Hematopoietic multipotent progenitor cell treated with erythropoietin and hydrocortisone succinate and interleukin-3 and kit ligand, for 8 days (in vitro differentiated cells): ENCODE data around the gene REST.
"Not testable (repeated sequence)": the region's sequence is repeated elsewhere in the genome, so short reads cannot be mapped to it uniquely, and the experiment has no call there.

ENCODE experiments used
- DNase-seq: peaks from one replicate; pipeline ENCODE4 v3.0.0-alpha.2; 2015

Gene REST

DNA sequence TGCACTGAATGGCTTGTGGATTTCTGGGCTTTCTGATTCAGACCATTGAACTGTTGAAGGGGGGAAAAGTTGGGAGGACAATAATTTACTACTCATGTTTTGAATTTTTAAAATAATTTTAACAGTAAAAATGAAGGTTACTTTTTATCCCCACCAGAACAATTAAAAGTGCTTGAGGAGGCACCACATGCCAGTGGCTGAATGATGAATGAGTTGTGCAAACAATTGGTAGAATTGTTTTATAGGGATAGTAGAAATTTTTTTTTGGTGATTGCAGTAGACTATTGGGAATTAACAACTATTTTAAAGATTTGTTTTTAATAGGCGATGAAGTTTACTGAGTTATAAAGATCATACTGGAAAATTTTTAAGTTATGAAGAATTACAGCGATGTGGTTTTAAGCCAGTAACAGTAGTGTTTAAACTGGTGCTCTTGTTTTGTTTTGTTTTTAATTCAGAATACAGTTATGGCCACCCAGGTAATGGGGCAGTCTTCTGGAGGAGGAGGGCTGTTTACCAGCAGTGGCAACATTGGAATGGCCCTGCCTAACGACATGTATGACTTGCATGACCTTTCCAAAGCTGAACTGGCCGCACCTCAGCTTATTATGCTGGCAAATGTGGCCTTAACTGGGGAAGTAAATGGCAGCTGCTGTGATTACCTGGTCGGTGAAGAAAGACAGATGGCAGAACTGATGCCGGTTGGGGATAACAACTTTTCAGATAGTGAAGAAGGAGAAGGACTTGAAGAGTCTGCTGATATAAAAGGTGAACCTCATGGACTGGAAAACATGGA lies 2.7 kb downstream of the REST start:
- DNase-seq: peak; percentile 26

DNA sequence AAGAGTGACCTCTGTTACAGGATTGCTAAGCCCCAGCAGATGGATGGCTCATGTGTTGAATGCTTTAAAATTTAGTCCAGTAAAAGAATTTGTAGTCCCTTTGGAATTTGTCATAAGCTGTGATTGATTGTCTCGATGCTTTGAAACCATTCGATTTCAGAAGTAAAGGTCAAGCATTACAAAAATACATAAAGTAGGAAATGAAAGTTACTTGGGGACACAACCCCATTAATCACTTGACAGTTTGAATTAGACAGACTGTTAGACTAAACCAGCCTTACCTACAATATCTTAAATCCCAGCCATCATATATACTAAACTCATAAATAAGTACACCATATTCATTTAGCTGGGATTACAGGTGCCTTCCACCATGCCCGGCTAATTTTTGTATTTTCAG lies 6.6 kb downstream of the REST start:
- no peak for DNase-seq

DNA sequence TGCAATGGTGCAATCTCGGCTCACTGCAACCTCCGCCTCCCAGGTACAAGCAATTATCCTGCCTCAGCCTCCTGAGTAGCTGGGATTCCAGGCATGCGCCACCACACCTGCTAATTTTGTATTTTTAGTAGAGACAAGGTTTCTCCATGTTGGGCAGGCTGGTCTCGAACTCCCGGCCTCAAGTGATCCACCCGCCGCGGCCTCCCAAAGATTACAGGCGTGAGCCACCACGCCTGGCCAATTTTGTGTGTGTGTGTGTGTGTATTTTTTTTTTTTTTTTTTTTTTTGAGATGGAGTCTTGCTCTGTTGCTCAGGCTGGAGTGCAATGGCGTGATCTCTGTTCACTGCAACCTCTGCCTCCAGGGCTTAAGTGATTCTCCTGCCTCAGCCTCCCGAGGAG lies 7.3 kb downstream of the REST start:
- not testable (repeated sequence) for DNase-seq

DNA sequence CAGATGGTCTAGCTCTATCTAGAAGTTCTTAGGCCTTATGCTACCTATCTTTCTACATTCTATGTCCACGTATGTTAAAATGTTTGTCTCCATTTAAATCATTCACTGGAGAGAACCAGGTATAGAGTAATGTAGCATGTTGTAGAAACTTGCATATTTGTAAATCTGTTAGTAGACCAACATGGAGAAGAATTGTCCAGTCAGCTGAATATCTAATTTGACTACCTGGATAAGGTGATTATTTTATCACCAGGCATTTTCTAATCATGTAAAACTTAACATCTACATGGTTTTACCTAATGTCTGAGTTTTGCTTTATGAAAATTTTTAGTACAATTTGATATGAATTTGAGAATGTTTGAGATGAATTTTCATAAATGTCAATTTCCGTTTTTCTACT lies 19.5 kb downstream of the REST start:
- no peak for DNase-seq

DNA sequence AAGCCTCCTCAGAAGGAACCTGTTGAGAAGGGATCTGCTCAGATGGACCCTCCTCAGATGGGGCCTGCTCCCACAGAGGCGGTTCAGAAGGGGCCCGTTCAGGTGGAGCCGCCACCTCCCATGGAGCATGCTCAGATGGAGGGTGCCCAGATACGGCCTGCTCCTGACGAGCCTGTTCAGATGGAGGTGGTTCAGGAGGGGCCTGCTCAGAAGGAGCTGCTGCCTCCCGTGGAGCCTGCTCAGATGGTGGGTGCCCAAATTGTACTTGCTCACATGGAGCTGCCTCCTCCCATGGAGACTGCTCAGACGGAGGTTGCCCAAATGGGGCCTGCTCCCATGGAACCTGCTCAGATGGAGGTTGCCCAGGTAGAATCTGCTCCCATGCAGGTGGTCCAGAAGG lies 22.9 kb downstream of the REST start:
- DNase-seq: no peak

DNA sequence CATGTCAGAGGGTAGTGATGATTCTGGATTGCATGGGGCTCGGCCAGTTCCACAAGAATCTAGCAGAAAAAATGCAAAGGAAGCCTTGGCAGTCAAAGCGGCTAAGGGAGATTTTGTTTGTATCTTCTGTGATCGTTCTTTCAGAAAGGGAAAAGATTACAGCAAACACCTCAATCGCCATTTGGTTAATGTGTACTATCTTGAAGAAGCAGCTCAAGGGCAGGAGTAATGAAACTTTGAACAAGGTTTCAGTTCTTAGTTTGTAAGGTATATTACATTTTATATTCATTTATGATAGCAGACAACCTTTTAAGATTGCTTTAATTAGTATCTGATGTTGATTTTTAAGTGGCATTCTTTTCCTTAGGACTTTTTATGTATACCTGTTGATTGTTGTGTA lies 24.2 kb downstream of the REST start:
- no peak for DNase-seq

DNA sequence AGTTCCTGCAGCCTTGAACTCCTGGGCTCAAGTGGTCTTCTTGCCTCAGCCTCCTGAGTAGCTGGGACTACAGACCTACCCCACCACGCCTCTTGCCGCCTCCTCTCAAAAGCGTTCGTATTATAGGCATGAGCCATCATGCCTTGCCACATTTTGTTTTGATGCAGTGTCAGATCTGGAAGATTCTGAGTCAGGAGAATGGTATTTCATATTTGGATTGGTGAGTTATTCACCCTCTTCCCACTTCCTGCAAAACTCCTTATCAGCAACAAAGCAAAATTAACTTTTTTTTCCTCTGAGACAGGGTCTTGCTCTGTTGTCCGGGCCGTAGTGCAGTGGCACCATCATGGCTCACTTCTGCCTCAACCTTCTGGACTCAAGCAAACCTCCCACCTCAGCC lies 29.6 kb downstream of the REST start:
- DNase-seq: no peak

DNA sequence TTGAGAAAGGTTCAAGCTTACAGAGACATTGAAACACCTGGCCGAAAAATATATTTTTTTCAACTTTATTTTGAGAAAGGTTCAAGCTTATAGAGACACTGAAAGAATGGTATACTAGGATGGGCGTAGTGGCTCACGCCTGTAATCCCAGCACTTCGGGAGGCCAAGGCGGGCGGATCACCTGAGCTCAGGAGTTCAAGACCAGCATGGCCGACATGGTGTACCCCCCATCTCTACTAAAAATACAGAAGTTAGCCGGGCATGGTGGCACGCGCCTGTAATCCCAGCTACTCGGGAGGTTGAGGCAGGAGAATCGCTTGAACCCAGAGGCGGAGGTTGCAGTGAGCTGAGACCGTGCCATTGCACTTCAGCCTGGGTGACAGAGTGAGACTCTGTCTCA lies 32.1 kb downstream of the REST start:
- not testable (repeated sequence) for DNase-seq

DNA sequence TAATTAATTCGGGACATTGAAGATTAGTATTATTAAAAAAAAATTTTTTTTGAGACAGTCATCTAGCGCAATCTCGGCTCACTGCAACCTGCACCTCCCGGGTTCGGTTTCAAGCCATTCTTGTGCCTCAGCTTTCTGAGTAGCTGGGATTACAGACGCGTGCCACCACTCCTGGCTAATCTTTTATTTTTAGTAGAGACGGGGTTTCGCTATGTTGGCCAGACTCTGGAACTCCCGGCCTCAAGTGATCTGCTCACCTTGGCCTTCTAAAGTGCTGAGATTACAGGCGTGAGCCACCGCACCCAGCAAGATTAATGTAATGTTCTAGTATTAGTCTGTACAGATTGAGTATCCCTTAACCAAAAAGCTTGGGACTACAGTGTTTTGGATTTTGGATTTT lies 32.7 kb downstream of the REST start:
- no peak for DNase-seq

DNA sequence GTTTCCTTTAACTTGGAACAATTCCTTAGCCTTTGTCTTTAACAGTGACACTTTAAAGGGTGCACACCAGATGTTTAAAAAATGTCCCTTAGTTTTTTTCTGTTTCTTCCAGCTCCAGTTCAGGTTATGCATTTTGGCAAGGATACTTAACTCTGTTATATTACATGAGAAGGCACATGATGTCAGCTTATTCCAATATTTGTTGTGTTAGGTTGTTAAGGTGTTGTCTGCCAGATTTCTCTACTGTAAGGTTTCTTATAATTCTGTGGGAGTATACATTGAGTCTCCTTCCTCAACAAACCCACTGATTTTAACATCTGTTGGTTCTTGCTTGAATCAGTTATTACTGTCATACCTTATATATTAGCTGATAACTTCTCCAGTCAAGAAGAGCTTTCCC lies 33.3 kb downstream of the REST start:
- DNase-seq: no peak

DNA sequence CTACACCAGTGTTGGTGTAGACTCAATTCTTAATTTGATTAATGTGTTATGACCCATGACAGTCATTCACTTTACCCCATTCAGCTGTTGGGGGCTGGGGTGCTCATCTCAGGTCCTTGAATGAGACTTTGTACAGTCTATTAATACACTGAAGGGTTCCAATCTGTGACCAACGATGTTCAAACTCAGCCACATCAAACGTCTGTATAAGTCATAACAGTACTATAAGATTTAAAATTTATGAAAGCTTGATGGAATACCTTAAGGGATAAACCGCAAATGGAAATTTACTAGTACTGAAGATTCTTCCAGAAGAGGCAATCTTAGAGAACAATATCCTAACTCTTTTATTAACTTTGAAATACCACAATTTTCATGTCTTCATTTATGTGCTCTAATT lies 33.7 kb downstream of the REST start:
- DNase-seq: no peak

DNA sequence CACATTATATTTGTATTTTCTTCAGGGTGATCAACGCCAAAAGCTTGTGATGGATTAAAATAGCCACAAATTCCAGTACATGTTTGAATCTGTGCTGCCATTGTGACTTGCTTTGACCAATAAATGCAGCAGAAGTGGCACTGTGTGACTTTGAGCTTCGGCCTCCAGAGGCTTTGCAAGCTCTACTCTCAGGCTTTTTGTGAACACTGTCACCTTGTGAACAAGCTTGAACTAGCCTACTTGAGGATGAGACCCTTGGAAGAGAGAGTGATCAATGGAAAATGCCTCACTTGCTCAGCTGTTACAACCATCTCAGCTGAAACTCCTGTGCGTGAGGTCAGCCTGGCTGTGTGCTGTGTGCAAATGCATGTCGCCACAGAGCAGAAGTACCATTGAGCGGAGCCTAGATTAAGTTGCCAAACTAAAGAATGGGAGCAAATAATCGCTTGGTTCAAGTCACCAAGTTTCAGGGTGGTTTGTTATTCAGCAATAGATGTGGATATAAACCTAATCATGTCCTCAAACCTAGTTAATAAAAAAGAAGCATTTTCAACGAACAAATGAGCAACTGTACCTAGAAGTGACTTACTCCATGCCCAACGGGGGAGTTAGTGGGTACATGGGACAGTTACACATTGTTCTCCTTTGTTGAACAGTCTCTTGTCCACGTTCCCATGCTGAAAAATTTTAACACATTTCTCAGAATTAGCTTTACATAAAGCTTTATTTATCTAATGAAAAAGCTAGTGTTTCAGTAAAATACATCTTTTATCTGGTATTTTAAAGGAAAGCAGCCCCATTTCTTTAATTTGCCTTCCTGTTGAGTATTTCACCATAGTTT lies 46.2 kb downstream of the REST start:
- no peak for DNase-seq

DNA sequence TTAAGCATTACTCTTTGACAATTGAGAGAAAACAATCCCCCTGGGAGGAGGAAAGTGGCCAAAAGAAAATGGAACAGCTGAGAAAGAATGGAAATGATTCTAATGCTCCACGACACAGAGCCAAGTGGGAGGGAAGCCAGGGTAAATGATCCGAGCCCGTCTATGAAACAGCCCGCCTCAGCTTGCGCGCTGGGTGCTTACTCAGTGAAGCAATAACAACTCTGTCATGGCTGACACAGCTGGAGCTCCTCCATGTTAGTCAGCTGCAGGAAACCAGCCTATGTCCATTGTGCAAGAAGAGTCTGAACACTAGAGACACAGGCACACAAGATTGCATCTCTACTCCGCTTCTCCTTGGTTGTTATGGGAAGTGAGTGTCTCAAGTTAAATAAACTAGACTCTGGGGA lies 50.4 kb downstream of the REST start:
- no peak for DNase-seq

DNA sequence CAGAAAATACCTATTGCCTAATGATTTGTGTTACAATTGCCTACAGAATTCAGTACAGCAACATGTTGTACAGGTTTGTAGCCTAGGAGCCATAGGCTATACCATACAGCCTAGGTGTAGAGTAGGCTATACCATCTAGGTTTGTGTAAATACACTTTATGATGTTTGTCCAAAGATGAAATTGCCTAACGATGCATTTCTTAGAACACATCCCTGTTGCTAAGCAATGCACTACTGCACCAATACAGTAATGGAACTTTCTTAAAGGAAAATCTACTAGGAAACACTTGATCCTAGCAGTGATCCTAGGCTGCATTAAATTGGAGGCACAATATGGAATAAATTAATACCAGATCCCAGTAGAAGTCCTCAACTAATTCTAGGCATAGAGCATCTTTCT lies 51.4 kb downstream of the REST start:
- DNase-seq: no peak

DNA sequence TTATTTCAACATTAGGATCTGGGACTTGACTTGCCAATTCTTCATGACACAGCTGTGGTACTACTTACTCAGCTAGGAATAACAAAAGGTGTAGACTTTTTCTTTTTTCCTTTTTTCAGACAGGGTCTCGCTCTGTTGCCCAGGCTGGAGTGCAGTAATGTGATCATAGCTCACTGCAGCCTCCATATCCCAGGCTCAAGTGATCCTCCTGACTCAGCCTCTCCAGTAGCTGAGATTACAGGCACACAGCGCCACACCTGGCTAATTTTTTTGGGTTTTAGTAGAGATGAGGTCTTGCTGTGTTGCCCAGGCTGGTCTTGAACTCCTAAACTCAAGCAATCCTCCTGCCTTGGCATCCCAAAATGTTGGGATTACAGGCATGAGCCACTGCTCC lies 53.4 kb downstream of the REST start:
- DNase-seq: no peak

DNA sequence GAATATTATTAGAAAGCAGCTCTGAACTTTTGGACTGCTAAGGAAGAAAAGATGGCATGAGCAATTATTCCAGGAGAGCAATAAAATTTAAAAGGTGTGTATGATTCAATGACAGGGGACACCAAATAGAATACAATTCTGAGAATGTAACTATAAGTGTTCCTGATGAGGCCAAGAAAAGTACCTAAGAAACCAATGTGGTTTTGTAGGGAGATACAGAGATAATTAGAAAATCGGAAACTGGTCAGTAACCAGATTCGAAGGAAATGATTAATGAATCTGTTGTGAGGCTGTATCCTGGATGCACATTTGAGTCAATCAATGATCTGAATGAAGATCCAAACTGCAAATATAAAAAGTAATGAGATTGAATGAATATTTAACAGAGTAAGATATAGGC lies 63.7 kb downstream of the REST start:
- no peak for DNase-seq

DNA sequence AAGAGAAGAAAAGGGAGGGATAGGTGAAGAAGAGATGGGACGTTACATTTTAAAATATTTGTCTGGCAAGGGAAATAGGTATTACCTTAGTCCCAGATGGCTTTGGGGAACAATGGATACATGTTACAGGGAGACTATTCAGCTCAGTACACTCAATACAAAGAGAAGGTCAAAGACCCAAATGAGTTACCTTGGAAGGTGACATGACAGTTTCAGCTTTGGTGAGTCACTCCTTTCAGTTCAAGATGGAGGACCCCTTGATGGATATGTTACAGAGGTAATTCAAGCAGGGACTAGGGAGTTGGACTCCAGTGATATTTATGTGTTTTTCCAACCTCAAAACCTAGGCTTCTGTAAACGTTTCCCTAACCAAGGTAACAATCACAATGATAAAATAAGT lies 64.7 kb downstream of the REST start:
- DNase-seq: no peak

DNA sequence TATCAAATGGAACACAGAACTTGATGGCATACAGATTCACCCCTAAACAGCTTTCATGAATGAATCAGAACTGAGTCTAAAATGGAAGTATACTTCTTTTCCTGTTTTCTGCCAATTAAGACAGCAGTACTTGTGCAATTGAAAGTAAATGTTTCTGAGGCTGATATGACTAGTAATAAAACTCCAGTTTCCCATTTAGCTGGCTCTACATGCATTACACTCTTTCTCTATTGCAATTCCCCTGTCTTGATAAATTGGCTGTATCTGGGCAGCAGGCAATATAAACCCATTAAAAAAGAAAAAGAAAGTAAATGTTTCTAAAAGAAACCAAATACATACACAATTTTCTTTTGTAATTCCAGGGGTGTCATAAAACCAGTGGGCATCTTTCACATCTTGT lies 65.1 kb downstream of the REST start:
- no peak for DNase-seq

DNA sequence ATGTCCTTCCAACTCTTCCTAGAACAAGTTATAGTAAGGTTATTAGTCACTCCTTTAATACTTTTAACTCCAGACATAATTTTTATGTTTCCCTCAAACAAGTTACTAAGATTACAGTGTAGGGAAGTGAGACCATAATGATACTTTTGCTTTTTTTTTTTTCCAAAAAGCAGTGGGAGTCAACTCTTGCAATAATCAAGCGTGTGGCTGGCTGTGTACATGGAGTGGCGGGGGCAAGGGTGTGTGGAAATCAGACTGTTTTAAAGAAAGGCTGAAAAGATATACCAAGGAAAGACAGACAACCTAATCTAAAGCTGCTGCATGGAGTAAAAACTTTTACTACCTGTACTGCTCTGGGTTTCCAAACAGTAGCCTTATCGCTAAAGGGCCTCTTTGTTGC lies 65.6 kb downstream of the REST start:
- no peak for DNase-seq

DNA sequence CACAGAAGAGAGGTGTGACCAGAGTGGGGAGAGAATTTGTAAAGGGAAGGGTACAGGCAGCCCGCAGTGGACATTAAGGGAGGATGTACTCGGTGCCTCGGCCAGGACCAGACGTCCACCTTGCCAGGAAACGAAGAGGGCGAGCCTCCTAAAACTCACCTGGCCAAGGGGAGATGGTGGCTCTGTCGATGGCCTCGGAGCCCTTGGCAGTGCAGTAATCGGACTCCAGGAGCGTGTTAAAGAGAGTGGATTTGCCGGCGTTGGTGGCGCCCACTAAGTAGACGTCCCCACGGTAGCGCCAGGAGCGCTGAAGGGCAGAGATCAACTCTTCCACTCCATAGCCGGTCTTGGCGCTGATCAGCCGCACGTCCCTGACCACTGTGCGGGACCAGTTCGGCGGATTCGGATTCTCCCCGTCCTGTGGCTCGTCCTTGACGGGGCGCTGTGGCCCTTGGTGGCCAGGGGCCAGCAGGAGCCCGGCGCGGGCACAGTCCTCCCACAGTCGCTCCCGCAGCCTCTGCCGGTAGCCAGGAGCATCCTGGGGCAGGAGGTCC lies 68.7 kb downstream of the REST start:
- no peak for DNase-seq

DNA sequence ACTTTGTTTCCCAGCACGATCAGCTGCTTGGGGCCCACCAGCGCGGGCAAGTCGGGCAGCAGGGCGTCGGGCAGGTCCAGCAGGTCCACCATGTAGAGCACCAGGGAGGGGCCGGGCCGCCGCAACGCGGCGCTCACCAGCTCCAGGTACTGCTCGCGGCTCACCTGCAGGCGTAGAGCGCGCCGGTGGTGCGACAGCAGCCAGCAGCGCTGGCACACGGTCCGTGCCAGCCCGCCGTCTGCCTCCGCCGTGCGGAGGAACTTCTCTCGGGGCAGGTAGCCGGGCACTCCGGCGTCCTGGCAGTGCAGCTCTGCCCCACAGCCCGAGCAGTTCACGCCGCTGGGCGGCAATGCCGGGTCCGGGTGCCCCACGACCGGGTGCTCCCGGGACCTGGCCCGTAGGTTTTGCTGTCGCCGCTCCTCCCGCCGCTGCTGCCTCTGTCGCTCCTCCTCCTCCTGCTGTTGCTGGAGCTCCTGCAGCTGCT lies 69.2 kb downstream of the REST start:
- no peak for DNase-seq

DNA sequence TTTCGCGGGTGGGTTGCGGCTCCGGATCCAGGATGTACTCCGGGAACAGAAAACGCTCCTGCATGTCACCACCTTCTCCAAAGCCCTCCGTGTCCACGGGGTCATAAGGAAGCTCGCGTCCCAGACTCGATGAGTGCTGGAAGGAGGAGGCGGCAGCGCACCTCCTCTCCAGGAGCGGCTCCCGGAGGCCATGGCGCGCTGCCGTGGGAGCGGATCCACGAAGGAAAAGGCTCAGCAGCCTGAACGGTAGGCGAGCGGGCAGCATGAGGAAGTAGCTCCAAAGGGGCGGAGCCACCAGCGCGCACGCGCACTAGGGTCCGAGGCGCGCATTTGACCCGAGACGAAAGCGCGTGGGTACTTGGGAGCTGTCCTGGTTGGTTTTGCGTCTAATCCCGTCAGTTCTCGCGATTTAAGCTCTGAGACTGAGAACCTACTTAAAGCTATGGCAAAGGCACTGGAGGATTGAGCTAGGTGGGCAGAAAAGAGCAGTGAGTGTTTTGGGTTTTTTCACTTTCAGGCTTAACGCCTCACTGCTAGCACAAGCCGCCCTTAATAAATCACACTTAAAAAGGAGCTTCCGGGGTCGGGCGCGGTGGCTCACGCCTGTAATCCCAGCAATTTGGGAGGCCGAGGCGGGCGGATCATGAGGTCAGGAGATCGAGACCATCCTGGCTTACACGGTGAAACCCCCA lies 69.8 kb downstream of the REST start, which contains the start of gene NOA1:
Gene NOA1, minus strand, starts transcription at position 286 of the 692 bp plus-strand sequence. Its CDS starts 21 bp downstream, at position 265.
- peak; percentile 99 for DNase-seq

DNA sequence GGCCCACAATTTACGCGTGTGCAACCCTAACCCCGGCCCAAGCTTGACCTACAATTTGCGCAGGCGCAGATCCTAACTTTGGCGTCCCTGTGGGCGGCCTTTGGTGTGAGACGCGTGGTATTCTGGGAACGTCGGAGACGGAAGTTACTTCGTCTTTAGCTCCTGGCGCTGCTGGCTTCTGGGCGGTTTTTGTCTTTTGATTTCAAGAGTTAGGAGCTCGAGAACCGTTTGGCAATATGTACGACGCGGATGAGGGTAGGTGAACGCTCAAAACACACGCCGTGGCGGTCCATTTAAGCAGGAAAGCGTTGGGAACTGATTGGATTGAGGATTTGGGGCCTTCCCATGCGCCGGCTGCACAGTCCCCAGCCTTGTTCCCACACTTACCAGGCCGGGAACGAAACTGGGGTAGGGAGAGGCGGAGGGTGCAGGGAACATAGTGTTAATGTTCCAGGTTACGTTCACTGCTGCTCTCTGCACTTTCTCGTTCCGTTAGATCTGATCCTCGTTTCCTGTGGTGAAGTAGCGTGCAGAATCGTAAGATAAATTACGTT lies 71.1 kb downstream of the REST start, which contains the start of gene POLR2B:
Gene POLR2B, plus strand, starts transcription at position 147 of the 554 bp plus-strand sequence. Its CDS starts 90 bp downstream, at position 237.
- peak; percentile 99 for DNase-seq
